A673 (cell line): ENCODE data around the gene ARHGAP8. TPM values are rescaled to one million over a fixed set of nuclear protein-coding genes. Genes with fewer than 3 reads are reported as not detected.

Experiments
- BruUV-seq: library from RNA; stranded (reverse); fragments of 400-500 nt; replicated peaks from 2 replicates; lab custom pipeline; 2021; lab: Mats Ljungman, UMichigan
- CTCF ChIA-PET: fragments of 300-600 bp; sonication (Branson Sonifier 250); formaldehyde crosslinking; loops from one replicate; lab custom pipeline; 2022; ENCODE audit warnings: antibody characterized with exemption; lab: Charles Lee
- POLR2A ChIA-PET: fragments of 300-600 bp; sonication (Branson Sonifier 250); formaldehyde crosslinking; loops from one replicate; lab custom pipeline; 2022; ENCODE audit warnings: antibody characterized with exemption; ENCODE audit not compliant: low non-redundant PET; lab: Charles Lee
- DNase-seq: peaks from one replicate; pipeline ENCODE4 v3.0.0-alpha.2; 2015; ENCODE audit warnings: low spot score
- H3K27ac ChIP-seq: fragments of 200-600 bp; sonication (generic); 2 replicates; pipeline ENCODE4 v1.5.1; 2016; ENCODE audit warnings: mixed run types, low read depth, mild to moderate bottlenecking, mixed read lengths, antibody characterized with exemption, low read length; ENCODE audit not compliant: poor library complexity, severe bottlenecking
- H3K27me3 ChIP-seq: fragments of 200-600 bp; sonication (generic); replicated peaks from 2 replicates; pipeline ENCODE4 v1.6.1; 2017; ENCODE audit warnings: mixed run types, low read depth, mild to moderate bottlenecking, mixed read lengths, antibody characterized with exemption, low read length; ENCODE audit not compliant: insufficient read depth, poor library complexity
- H3K36me3 ChIP-seq: fragments of 200-600 bp; sonication (generic); 2 replicates; pipeline ENCODE4 v1.6.1; 2016; ENCODE audit warnings: mixed run types, mild to moderate bottlenecking, mixed read lengths, antibody characterized with exemption, low read length; ENCODE audit not compliant: insufficient read depth, poor library complexity, severe bottlenecking
- H3K4me1 ChIP-seq: fragments of 200-600 bp; sonication (generic); 2 replicates; pipeline ENCODE4 v1.6.1; 2017; ENCODE audit warnings: mixed run types, mild to moderate bottlenecking, mixed read lengths, antibody characterized with exemption, low read length; ENCODE audit not compliant: insufficient read depth, poor library complexity, severe bottlenecking
- H3K4me3 ChIP-seq: fragments of 200-600 bp; sonication (generic); 2 replicates; pipeline ENCODE4 v1.5.1; 2016; ENCODE audit warnings: low read depth, mixed run types, mild to moderate bottlenecking, mixed read lengths, low read length; ENCODE audit not compliant: poor library complexity, severe bottlenecking
- H3K9me3 ChIP-seq: fragments of 200-600 bp; sonication (generic); 2 replicates; pipeline ENCODE4 v1.6.1; 2016; ENCODE audit warnings: mixed run types, low read depth, mild to moderate bottlenecking, mixed read lengths, antibody characterized with exemption, low read length; ENCODE audit not compliant: poor library complexity, severe bottlenecking
- EZH2 ChIP-seq: fragments of 200-600 bp; sonication (generic); IDR thresholded peaks from 2 replicates; pipeline ENCODE4 v1.6.1; 2017; ENCODE audit warnings: borderline replicate concordance, low read depth, mild to moderate bottlenecking, mixed read lengths, antibody characterized with exemption, low read length; ENCODE audit not compliant: poor library complexity, severe bottlenecking
- intact Hi-C: fragments of 100-400 bp; cut with micrococcal nuclease; formaldehyde crosslinking; loops from one replicate; pipeline ENCODE4 v1.10.0; 2022; ENCODE audit not compliant: unreplicated experiment
- total RNA-seq: library from RNA; stranded (reverse); gene quantifications from 2 replicates; pipeline ENCODE4 v1.2.3, GENCODE V29; 2021
- TF ChIP-seq, protein P1 (sequence below): fragments of 300-800, 200-600 bp; sonication (generic); conservative IDR thresholded peaks from 2 replicates; pipeline ENCODE4 v1.5.1; 2017; ENCODE audit warnings: low read depth, mild to moderate bottlenecking, antibody characterized with exemption, low read length, moderate library complexity, mixed read lengths

ARHGAP8 gene
- total RNA-seq, 1 experiment from 2014 or later = not detected

DNA sequence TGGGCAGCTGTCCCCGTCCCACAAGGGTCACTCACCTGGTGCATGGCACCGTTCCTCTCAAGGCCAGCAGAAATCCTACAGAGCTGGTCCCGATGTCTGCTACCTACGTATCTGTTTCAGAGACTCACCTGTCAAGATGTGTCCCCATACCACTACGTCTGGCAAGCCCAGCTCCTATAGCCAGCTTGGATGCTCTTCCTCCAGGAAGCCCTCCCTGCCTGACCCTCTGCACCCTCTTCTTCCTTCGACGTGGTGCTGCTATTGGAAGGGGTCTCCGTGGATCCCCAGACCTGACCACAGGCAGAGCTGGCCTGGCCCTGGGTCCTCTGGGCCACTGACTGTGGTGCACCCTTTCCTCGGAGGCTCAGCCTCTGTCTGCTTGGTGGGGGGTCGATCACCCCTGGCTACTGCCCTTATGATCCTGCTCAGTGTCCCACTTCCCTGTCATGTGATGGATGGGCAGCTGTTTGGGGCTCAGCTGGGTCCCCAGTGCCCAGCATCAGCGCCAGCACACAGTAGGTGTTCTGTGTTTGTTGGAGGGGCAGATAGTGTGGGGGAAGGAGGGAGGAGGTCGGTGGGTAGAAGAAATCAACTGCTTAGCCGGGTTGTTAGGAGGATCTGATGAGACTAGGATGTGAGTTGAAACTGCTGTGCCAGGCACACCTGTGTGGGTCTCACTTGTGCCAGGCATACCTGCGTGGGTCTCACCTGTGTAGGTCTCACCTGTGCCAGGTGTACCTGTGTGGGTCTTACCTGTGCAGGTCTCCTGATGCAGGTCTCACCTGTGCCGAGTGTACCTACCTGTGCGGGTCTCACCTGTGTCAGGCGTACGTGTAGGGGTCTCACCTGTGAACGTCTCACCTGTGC, 21.7 kb upstream of the ARHGAP8 start:
- H3K27ac ChIP-seq = no peak overlapping the region
- no TSS peak for BruUV-seq
- no peaks in the 10 kb centered on the region for H3K36me3 ChIP-seq
- no peaks in the 10 kb centered on the region for H3K4me1 ChIP-seq
- CTCF ChIA-PET = no interaction called here
- POLR2A ChIA-PET = no interaction called here
- TF ChIP-seq EZH2 = no peak
- intact Hi-C loops = no loop called here
- no peak overlapping the region for H3K4me3 ChIP-seq
- H3K27me3 ChIP-seq = no peaks in the 10 kb centered on the region
- no peaks in the 10 kb centered on the region for H3K9me3 ChIP-seq
- no peak for DNase-seq

DNA sequence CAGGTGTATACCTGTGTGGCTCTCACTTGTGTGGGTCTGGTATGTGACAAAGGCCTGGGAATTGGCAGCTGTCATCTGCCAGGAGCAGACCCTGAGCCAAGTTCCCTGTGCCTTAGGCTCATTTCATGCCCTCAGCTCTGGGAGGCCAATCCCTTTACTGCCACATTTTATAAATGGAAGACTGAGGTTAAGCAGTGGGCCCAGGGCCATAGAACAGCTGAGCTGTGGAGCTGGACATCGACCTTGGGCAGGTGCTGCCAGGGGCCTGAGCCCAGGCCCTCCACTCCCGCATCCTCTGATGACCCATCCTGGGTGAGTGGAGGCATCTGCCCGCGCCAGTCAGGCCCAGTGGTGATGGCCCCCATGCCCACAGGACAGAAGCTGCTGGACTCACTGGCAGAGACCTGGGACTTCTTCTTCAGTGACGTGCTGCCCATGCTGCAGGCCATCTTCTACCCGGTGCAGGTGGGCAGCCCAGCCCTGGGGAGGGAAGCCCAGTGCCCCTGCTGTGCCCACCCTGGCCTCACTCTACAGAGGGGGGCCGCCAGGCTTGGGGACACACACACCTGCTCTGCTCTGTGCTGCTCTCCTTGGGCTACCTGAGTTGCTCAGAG, 20.9 kb upstream of the ARHGAP8 start:
- ChIA-PET CTCF (no interaction called here), POLR2A (no interaction called here)
- Histone ChIP-seq H3K9me3 (no peaks in the 10 kb centered on the region), H3K4me3 (no peak overlapping the region), H3K4me1 (no peaks in the 10 kb centered on the region), H3K36me3 (no peaks in the 10 kb centered on the region), H3K27ac (no peak overlapping the region), H3K27me3 (peaks cover 5% of the 10 kb centered on the region)
- DNase-seq = no peak
- no TSS peak for BruUV-seq
- no peak for TF ChIP-seq EZH2
- TF ChIP-seq, protein P1, sequence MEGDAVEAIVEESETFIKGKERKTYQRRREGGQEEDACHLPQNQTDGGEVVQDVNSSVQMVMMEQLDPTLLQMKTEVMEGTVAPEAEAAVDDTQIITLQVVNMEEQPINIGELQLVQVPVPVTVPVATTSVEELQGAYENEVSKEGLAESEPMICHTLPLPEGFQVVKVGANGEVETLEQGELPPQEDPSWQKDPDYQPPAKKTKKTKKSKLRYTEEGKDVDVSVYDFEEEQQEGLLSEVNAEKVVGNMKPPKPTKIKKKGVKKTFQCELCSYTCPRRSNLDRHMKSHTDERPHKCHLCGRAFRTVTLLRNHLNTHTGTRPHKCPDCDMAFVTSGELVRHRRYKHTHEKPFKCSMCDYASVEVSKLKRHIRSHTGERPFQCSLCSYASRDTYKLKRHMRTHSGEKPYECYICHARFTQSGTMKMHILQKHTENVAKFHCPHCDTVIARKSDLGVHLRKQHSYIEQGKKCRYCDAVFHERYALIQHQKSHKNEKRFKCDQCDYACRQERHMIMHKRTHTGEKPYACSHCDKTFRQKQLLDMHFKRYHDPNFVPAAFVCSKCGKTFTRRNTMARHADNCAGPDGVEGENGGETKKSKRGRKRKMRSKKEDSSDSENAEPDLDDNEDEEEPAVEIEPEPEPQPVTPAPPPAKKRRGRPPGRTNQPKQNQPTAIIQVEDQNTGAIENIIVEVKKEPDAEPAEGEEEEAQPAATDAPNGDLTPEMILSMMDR = no peak
- intact Hi-C loops = no loop called here

DNA sequence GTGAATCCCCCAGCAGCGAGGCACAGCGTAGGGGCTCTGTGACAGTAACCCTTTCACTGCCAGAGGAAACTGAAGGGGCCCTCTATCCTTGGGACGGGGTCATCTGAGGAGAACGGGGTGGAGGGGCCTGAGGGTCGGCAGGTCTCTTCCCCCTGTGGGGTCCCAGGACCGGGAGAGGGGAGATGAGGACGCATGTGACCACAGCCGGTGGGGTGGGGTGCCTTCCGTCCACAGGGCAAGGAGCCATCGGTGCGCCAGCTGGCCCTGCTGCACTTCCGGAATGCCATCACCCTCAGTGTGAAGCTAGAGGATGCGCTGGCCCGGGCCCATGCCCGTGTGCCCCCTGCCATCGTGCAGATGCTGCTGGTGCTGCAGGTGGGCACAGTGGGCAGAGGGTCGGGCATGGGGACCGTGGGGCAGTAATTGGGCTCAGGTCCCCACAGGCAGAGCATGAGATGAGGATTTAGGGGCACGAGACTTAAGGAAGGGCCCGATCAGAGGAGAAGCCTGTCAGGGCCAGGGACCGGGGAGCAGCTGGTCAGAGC, 20.3 kb upstream of the ARHGAP8 start:
- intact Hi-C loops = no loop called here
- Histone ChIP-seq H3K36me3 (no peaks in the 10 kb centered on the region), H3K4me3 (no peak overlapping the region), H3K4me1 (no peaks in the 10 kb centered on the region), H3K27me3 (peaks cover 11% of the 10 kb centered on the region), H3K9me3 (no peaks in the 10 kb centered on the region), H3K27ac (no peak overlapping the region)
- POLR2A ChIA-PET = interaction anchor here (0.6 kb wide), 1 partner anchor 1083 kb away, joined by 3 read pairs; no protein-coding TSS in a partner anchor
- no peak for DNase-seq
- BruUV-seq = no TSS peak
- CTCF ChIA-PET = no interaction called here
- TF ChIP-seq, protein P1 = no peak
- no peak for TF ChIP-seq EZH2
